ENCODE data around the gene ASF1A. TPM values are rescaled to one million over a fixed set of nuclear protein-coding genes. Genes with fewer than 3 reads are reported as not detected.

Gene ASF1A
- total RNA-seq, 2 donors from 2014 or later = 6.3 to 7.8 TPM

- DNase-seq (no peak), ATAC-seq (no peak)
- peaks cover 0 to 8% of the 10 kb centered on the region in 2 donors for H3K36me3 ChIP-seq (replicated peaks in 1 of 2; ENCODE audit: insufficient read depth in 1 of 2, low read depth in 2 of 2)
Measured at GRCh38 chr6:118903691-118904090, 9.7 kb downstream of the ASF1A start.

GRCh38 chr6:118905084-118905483, 11.1 kb downstream of the ASF1A start:
- Histone ChIP-seq H3K4me3 (no peak overlapping the region), H3K9me3 (no peaks in the 10 kb centered on the region), H3K4me1 (peaks cover 8% of the 10 kb centered on the region), H3K36me3 (replicated peaks in 1 of 2; ENCODE audit: insufficient read depth in 1 of 2, low read depth in 2 of 2) (peaks cover 0 to 9% of the 10 kb centered on the region in 2 donors), H3K27me3 (no peaks in the 10 kb centered on the region), H3K27ac (no peak overlapping the region)
- ATAC-seq = no peak
- no peak for TF ChIP-seq POLR2A (IDR thresholded peaks at IDR 0.05)
- no peak for TF ChIP-seq CTCF (IDR thresholded peaks at IDR 0.05)
- no peak for DNase-seq
- intact Hi-C loops (cut with DNase I) = no loop called here

More at GRCh38 chr6:118903691-118904090, 9.7 kb downstream of the ASF1A start:
- 85 to 86% methylated on average over 6 of the region's 6 CpGs for WGBS, 2 donors
- no peak overlapping the region for H3K27ac ChIP-seq
- TF ChIP-seq CTCF (IDR thresholded peaks at IDR 0.05) (no peak), POLR2A (IDR thresholded peaks at IDR 0.05) (no peak)
- H3K4me1 ChIP-seq = peaks cover 10% of the 10 kb centered on the region
- H3K4me3 ChIP-seq = no peak overlapping the region
- no peaks in the 10 kb centered on the region for H3K9me3 ChIP-seq
- H3K27me3 ChIP-seq = no peaks in the 10 kb centered on the region
- intact Hi-C loops (cut with DNase I) = no loop called here

GRCh38 chr6:118905851-118906250, 11.9 kb downstream of the ASF1A start:
- DNase-seq (no peak), ATAC-seq (no peak)
- Histone ChIP-seq H3K27ac (no peak overlapping the region), H3K27me3 (no peaks in the 10 kb centered on the region), H3K4me1 (peaks cover under 1% of the 10 kb centered on the region), H3K36me3 (replicated peaks in 1 of 2; ENCODE audit: insufficient read depth in 1 of 2, low read depth in 2 of 2) (peaks cover 0 to 15% of the 10 kb centered on the region in 2 donors), H3K9me3 (no peaks in the 10 kb centered on the region), H3K4me3 (no peak overlapping the region)
- 94 to 96% methylated on average over 4 of the region's 4 CpGs for WGBS, 2 donors
- intact Hi-C loops (cut with DNase I) = no loop called here
- TF ChIP-seq CTCF (IDR thresholded peaks at IDR 0.05) = no peak
- TF ChIP-seq POLR2A (IDR thresholded peaks at IDR 0.05) = no peak

GRCh38 chr6:118908441-118908840, 14.5 kb downstream of the ASF1A start:
- H3K9me3 ChIP-seq = no peaks in the 10 kb centered on the region
- WGBS, 2 donors = 60 to 76% methylated on average over 1 of the region's 1 CpG
- H3K36me3 ChIP-seq (replicated peaks in 1 of 2; ENCODE audit: insufficient read depth in 1 of 2, low read depth in 2 of 2) = peaks cover 0 to 24% of the 10 kb centered on the region in 2 donors
- intact Hi-C loops (cut with DNase I) = no loop called here
- no peak for DNase-seq
- no peaks in the 10 kb centered on the region for H3K27me3 ChIP-seq
- TF ChIP-seq CTCF (IDR thresholded peaks at IDR 0.05) (no peak), POLR2A (IDR thresholded peaks at IDR 0.05) (no peak)
- H3K4me3 ChIP-seq = no peak overlapping the region
- no peaks in the 10 kb centered on the region for H3K4me1 ChIP-seq
- no peak overlapping the region for H3K27ac ChIP-seq
- ATAC-seq = no peak

- no peak for DNase-seq
- Histone ChIP-seq H3K4me1 (no peaks in the 10 kb centered on the region), H3K9me3 (no peaks in the 10 kb centered on the region), H3K27ac (no peak overlapping the region), H3K36me3 (replicated peaks in 1 of 2; ENCODE audit: insufficient read depth in 1 of 2, low read depth in 2 of 2) (peaks cover 0 to 36% of the 10 kb centered on the region in 2 donors), H3K4me3 (no peak overlapping the region), H3K27me3 (no peaks in the 10 kb centered on the region)
- TF ChIP-seq POLR2A (IDR thresholded peaks at IDR 0.05) (no peak), CTCF (IDR thresholded peaks at IDR 0.05) (no peak)
- intact Hi-C loops (cut with DNase I) = no loop called here
- 90 to 92% methylated on average over 5 of the region's 5 CpGs for WGBS, 2 donors
- no peak for ATAC-seq
Measured at GRCh38 chr6:118912646-118913045, 18.7 kb downstream of the ASF1A start.

All from body of pancreas (tissue), 4 donors.